Mammary epithelial cell (primary cell): Measurements from ENCODE around the gene VWA5B1.

Experiments
- EZH2 ChIP-seq: IDR thresholded peaks from 2 replicates; pipeline ENCODE4 v1.6.1; 2012; ENCODE audit warnings: low read length, inconsistent platforms, borderline replicate concordance
- TF ChIP-seq, protein P1 (sequence below), 2 donors: IDR thresholded peaks in 1 of 2; conservative IDR thresholded peaks in 1 of 2; 2 replicates each; pipeline ENCODE4 v1.5.1; 2011 to 2012; ENCODE audit warnings: inconsistent platforms in 2 of 2, low read length in 2 of 2, mild to moderate bottlenecking in 2 of 2, control low read depth in 1 of 2, low read depth in 1 of 2; ENCODE audit not compliant: insufficient read depth in 1 of 2; ENCODE audit errors: extremely low read depth in 1 of 2

DNA sequence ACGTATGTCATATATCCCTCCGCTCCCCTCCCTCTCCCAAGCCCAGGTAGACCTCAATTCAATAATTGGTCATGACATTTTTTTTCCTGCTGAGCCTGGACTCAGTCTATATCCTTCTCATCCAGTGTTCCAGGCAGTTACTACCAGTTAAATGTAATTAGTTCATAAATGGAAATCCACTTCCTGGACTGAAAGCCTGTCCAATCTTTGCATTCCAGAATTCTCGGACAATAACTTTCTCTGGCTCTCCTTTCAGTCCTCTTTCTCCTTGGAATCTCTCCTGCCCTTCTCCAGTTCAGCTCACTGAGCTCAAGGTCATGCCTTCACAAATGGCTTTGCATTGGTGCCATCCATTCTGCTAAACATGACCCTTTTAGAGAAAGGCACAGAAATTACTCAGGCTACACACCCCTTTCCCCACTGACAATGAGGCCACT, 34.8 kb downstream of the VWA5B1 start:
- TF ChIP-seq, protein P1, sequence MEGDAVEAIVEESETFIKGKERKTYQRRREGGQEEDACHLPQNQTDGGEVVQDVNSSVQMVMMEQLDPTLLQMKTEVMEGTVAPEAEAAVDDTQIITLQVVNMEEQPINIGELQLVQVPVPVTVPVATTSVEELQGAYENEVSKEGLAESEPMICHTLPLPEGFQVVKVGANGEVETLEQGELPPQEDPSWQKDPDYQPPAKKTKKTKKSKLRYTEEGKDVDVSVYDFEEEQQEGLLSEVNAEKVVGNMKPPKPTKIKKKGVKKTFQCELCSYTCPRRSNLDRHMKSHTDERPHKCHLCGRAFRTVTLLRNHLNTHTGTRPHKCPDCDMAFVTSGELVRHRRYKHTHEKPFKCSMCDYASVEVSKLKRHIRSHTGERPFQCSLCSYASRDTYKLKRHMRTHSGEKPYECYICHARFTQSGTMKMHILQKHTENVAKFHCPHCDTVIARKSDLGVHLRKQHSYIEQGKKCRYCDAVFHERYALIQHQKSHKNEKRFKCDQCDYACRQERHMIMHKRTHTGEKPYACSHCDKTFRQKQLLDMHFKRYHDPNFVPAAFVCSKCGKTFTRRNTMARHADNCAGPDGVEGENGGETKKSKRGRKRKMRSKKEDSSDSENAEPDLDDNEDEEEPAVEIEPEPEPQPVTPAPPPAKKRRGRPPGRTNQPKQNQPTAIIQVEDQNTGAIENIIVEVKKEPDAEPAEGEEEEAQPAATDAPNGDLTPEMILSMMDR (conservative IDR thresholded peaks at IDR 0.05 in 1 of 2, IDR thresholded peaks at IDR 0.05 in 1 of 2; ENCODE audit: extremely low read depth in 1 of 2, insufficient read depth in 1 of 2, low read depth in 1 of 2, low read length in 2 of 2), result no peak
- no peak for TF ChIP-seq EZH2
